ENCODE results near the gene DHPS.

GRCh38 chr19:12695997-12696365 lies 14.3 kb upstream of the DHPS start:
- TF ChIP-seq MTA3 (CRISPR knock-in tag; IDR thresholded peaks at IDR 0.05) (no peak), POLR2A (IDR thresholded peaks at IDR 0.05; ENCODE audit: insufficient read depth in 1 of 2, low read depth in 2 of 2, low read length in 2 of 2) (no peak), SAFB2 (CRISPR knock-in tag; IDR thresholded peaks at IDR 0.05; ENCODE audit: borderline replicate concordance, low read depth) (no peak), JUND (CRISPR knock-in tag; IDR thresholded peaks at IDR 0.05) (no peak), EZH2 (conservative IDR thresholded peaks at IDR 0.05; ENCODE audit: low read depth, low read length) (no peak), ZNF207 (IDR thresholded peaks at IDR 0.05; ENCODE audit: borderline replicate concordance) (no peak), CTCF (CRISPR knock-in tag; IDR thresholded peaks at IDR 0.05) (no peak)
